G401 (cell line): ENCODE data around the gene PLXNA4. TPM values are rescaled to one million over a fixed set of nuclear protein-coding genes. Genes with fewer than 3 reads are reported as not detected.

ENCODE experiments used
- DNase-seq: peaks from one replicate; pipeline ENCODE4 v3.0.0-alpha.2; 2015; ENCODE audit warnings: low spot score
- in situ Hi-C: cut with HindIII; loops from 2 replicates; pipeline ENCODE4 v1.10.0; 2016; ENCODE audit warnings: low sequenced_read_pairs, mixed read lengths
- total RNA-seq: library from RNA; depleted of rRNA; stranded (reverse); fragments of >200 nt; shearing (Covaris generic); gene quantifications from 2 replicates; pipeline ENCODE4 v1.2.3, GENCODE V29; 2014

Gene PLXNA4
- total RNA-seq, 1 experiment from 2014 or later: under 0.01 TPM

DNA sequence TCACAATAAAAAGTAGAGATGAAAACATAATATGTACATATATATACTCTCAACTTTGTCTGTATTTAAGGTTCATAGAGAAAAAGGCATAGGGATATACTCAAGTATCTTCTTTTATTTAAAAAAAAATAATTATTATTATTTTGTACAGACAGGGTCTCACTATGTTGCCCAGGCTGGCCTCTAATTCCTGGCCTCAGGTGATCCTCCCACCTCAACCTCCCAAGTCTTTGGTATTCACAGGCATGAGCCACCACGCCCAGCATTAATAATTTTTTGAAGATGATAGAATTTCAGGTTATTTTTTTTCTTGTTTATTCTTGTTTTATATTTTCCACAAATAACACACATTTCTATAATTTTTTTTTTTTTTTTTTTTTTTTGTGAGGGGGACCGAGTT is 113.8 kb downstream of the PLXNA4 start:
- no peak for DNase-seq
- in situ Hi-C loops: no loop called here

DNA sequence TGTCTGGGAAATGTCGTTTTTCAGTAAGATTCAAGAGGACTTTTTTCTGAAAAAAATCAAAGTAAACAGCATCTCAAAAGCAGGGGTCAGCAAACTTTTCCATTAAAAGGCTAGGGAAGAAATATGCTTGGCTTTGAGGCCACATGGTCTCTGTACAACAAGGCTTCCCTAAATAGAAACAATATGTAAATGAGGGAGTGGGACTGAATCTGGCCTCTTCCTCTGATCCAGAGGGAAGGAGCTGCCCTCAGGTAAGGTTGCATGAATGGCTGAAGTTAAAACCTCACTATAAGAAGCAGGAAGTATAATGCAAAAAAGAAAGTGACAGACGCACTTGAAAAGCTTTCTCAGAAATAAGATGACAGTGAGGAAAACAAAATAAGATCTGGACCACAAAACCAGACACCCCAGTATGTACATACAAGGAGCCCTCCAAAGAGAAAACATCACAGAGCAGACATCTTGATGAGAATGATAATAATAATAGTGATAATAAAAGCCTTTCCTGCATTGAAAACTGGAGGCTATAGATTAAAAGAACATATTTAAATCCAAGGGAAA is 115.2 kb downstream of the PLXNA4 start:
- in situ Hi-C loops: no loop called here
- DNase-seq: no peak

DNA sequence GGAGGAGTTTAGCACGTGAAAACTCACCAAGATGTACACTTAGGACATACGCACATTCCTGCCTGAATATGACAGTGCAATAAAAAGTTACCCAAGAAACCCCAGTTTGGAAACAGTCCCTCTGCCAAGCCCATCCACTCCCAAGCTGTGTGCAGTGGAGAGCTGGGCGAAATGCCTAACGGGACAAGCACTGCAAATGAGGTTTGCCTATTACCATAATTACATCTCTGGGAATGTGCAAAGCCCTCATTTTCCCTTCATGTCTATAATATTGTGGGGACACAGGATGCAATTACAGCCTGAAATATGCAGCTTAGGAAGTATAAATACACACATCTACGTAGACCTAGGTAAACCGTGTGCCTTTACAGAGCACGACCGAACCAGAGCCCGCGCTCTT is 117.5 kb downstream of the PLXNA4 start:
- in situ Hi-C loops: no loop called here
- DNase-seq: no peak

DNA sequence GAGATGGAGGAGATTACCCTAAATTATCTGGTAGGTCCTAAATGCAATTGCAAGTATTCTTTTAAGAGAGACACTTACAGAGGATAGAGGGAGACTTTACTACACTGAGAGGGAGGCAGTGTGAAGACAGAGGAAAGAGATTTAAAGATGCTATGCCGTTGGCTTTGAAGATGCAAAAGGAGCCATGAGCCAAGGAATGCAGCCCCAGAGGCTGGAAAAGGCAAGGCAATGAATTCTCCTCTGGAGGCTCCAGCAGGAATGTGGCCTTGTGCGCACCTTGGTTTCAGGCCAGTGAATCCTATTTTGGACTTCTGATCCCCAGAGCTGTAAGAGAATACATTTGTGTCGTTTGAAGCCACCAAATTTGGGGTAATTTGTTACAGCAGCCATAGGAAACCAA is 118.6 kb downstream of the PLXNA4 start:
- in situ Hi-C loops: no loop called here
- DNase-seq: no peak

DNA sequence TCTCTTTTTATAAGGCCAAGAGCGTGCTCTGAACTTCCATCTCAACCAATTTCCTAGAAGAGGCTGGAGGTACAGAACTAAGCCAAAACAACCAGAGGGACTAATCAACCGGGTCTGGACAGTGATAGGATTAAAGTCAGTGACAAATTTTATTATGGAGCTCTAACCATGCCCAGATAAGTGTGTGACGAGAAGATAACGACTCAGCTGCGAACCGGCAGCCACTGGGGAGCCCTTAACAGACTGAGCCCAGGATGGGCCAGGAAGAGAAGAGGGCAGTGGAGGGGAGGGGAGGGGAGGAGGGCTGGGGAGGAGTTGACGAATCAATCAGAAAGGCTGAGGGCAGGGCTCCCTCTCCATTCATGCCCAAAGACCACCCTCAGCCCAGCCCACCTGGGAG is 119.9 kb downstream of the PLXNA4 start:
- no peak for DNase-seq
- in situ Hi-C loops: no loop called here

DNA sequence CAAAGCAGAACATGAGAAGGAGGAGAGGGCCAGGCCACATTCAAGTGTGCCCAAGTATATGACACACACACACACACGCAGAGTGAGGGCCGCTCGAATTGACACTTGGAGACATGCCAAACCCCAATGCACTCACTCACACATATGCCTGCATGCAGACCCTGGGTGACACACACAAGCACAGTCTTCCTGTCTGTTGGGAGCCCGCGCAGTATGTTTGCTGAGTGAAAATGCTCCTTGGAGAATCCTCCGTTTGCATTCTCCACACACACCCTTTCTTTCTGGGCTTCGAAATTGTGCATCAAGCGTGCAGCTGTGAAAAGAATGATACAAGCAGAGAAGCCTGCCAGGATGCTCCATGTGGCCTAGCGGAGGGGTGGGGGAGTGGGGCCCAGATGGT is 120.9 kb downstream of the PLXNA4 start:
- in situ Hi-C loops: no loop called here
- no peak for DNase-seq

DNA sequence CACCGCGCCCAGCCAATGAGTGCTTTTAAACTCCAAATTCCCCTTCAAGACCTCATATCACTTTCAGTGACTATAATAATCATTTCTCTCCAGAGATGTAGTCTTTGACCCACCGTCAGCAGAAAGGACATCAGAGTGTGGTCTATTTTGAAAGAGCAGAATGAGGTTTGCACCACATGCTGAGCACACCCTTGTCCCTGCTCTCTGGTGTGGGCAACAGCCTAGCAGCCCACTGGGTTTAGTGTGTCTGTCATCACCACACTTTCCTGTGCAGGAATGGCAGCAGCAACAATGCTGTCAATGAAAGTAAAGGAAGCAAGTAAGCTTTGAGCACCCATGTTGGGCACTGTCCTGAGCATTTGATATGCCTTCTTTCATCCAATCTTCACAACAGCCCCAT is 122.4 kb downstream of the PLXNA4 start:
- in situ Hi-C loops: no loop called here
- DNase-seq: no peak

DNA sequence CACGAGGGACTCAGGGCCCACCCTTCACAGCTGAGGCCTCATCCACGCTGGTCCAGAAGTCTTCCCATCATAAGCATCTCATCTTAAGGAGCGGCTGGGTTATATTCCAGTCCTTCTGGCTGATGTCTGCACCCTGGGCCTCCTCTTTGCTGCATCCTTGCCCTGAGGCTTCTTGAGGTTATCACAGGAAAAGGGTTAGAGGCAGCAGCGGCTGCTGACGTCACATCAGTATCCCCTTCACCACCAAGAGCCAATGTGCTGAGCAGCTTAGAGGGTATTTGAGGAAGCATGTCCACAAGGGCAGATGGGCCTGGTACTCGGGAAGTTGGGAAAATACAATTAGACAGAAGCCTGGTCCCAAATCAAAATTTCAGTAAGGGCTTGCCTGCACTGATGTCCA is 125.1 kb downstream of the PLXNA4 start:
- in situ Hi-C loops: no loop called here
- no peak for DNase-seq

DNA sequence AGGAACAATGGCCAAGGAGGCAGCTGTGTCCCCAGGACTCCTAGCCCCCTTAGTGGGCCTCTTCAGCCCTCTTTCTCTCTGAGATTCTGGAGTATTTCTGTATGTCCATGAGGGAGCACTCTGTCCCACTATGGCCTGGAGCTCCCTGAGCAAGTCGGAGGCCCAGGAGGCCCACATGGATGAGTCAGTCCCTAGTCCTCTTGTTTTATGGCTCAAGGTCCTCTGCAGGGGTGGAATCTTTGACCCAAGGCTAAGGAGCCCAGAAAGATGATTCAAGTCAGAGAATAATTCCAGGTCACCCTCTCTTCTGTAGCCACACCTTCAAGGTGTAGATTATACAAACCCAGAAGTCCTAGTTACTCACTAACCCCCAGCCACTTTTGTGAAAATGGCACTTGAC is 125.6 kb downstream of the PLXNA4 start:
- no peak for DNase-seq
- in situ Hi-C loops: no loop called here

DNA sequence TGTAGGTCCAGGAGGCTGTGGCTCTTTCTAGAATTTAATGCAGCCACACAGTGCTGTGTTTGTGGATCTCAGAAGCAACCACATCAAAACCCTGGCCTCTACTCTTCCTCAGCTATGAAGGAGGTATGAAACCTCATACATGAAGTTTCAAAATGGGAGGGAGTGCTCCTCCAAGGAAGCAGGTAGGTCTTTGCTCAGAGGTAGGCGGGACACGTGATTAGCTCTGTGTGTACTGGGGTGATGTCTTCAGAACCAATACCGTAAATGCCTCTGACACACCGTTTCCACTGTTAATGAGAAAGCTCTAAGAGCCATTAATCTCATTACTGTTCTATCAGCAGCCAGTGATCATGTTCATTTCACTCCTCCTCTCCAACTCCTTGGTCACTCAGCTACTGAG is 126.1 kb downstream of the PLXNA4 start:
- DNase-seq: no peak
- in situ Hi-C loops: no loop called here

DNA sequence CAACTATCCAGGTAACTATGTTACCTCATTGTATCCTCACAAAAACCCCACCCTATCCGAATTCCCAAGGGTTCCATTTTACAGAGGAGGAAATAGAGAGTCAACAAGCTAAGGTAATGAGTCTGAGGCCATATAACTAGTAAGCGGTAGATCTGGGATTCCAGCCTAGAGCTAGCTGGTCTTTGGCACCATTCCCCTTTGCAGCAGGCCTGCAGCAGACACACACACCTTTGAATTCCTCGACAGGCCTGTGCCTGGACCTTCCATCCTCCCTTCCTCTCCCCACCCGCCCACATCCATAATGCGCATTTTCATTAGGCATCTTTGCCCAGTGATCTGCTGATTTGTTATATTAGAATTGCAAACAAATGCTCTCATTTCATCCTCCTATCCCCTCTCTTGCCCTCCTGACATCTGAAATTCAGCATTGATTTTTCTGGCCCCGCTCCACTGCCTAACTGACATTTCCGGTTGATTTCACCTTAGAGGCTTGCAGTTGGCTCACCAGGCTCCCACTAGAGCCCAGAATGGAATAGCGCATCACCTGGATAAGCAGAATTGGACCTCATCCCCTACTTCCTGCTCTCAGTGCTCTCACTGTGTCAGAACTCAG is 129.5 kb downstream of the PLXNA4 start:
- DNase-seq: peak; percentile 69
- in situ Hi-C loops: no loop called here

DNA sequence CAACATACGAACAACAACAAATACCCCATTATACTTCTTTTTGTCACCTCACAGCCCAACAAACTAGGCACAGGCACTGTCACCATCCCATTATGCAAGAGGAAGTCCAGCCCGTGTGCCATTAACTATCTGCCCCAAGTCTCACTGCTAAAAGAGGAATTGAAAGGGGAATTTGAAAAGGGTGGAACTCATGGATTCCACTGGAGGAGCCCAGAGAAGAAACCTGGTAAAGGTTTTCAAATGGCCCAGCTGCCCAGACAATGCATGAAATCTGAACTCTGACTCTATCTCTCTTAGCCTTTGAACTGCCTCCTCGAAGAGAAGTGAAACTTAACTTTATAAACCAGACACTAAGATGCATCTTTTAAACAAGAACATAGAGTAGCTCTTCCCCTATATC is 130.0 kb downstream of the PLXNA4 start:
- in situ Hi-C loops: no loop called here
- DNase-seq: no peak

DNA sequence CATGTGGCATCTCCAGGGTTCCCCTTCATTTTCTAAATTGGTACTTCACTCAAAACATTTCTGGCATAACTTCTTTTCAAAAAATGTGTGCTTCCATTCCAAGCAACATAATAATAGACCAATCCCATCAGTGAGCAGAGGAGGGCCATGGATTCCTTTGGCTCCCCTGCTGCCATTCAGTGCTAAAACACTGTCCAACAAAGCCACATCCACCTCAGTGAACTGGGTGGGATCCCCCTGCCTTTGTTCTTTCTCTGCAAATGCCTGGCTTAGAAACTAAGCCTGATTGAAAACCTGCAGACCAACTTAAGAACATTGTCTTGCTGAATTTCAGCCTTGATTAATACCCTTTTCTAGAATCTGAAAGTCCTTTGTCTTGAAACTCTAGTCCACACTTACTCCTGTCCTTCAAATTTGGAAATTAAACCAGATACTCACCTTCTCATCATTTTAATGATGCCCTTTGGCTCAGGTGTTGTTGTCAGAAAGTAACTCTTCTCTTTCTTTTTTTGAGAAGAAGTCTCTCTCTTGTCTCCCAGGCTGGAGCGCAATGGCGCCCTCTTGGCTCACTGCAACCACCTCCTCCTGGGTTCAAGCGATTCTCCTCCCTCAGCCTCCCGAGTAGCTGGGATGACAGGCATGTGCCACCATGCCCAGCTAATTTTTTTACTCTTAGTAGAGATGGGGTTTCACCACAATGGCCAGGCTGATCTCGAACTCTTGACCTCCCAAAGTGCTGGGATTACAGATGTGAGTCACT is 132.3 kb downstream of the PLXNA4 start:
- in situ Hi-C loops: no loop called here
- DNase-seq: no peak

DNA sequence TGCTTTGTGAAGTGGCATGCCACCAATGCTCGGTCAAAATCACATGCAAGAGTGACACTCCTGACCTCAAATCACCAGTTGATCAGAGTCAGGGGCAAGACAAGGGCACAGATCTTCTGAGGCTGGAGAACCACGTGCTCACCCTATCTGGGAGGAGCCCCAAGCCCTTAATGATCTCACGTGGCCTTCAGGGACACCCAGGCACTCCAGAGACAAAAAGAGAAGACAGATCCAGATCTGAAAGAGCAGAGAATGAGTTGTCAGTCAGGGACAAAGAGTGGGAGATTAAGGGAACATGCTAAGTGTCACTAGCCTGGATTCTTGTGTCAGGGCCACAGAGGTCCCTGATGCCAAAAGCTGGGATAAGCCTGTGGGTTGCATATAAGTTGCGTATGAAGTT is 134.3 kb downstream of the PLXNA4 start:
- no peak for DNase-seq
- in situ Hi-C loops: no loop called here

DNA sequence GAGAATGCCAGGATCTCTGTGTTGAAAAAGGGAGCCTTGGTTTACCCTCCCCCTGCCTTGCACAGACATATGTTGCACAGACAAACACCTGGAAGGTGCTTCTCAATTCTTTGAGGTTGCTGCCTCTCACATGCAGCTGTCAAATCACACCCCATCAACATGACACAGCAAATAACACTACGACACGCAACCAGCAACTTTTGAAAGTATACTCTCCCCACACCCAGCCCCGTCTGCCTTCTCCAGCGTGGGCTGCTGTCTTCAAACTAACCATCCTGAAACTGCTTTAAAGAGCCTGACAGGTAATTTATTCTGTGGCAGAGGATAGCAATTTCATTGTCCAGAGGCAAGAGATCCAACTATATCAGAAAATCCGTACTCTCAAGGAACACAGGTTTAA is 136.1 kb downstream of the PLXNA4 start:
- in situ Hi-C loops: no loop called here

DNA sequence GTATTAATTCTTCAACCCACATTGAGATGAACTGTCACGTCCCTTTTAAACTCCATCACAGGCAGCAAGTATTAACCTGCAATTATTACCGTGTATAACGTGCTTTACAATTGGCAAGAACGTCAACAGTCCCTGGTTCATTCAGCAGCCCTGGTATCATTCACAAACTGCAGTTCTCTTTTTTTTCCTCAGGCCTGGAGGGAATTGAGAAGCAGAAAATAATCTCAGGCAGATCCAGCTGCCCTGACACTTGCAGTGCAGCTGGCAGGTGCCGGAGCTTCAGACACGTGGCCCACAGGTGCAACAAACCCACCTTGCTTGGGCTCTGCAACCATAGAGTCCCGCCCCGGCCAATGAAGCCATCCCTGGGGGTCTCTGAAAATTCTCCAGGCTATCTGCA is 137.3 kb downstream of the PLXNA4 start:
- in situ Hi-C loops: no loop called here
- no peak for DNase-seq

More for the DNA sequence above, 136.1 kb downstream of the PLXNA4 start:
- no peak for DNase-seq

DNA sequence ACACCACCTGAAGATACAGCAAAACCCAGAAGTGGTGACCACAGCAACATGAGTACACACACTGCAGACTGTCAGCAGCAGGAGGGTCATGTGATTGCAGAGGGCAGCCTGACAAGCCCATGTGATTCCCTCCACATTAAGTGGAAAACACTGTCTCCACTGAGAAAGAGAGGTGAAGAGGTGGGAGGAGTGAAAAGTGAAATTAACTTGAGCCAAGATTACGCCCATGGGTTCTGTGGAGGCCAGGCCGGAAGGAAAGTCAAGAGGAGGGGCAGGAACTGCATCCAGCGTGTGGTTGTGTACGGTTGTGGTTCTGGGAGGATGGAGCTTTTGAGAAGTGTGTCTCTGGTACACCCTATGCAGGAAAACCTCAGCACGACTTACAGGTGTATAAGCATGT is 138.5 kb downstream of the PLXNA4 start:
- DNase-seq: no peak
- in situ Hi-C loops: no loop called here

DNA sequence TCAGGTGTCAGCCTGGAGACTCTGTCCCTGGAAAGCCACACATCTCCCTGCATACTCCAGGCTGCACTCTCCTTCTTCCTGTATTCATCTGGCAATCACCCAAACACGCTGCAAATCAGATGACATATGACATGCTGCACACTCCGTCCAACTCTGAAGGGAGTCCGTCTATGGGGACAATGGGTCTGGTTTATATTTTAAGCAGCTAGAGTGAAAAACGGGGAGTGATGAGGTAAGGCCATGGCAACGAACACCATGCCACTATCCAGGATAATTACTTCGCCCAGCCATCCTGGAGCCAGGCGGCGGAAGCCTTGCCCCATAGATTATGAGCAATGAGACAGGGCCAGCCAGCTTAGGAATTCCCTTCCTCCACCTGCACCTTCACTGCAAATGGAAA is 140.1 kb downstream of the PLXNA4 start:
- DNase-seq: peak; percentile 41
- in situ Hi-C loops: no loop called here

DNA sequence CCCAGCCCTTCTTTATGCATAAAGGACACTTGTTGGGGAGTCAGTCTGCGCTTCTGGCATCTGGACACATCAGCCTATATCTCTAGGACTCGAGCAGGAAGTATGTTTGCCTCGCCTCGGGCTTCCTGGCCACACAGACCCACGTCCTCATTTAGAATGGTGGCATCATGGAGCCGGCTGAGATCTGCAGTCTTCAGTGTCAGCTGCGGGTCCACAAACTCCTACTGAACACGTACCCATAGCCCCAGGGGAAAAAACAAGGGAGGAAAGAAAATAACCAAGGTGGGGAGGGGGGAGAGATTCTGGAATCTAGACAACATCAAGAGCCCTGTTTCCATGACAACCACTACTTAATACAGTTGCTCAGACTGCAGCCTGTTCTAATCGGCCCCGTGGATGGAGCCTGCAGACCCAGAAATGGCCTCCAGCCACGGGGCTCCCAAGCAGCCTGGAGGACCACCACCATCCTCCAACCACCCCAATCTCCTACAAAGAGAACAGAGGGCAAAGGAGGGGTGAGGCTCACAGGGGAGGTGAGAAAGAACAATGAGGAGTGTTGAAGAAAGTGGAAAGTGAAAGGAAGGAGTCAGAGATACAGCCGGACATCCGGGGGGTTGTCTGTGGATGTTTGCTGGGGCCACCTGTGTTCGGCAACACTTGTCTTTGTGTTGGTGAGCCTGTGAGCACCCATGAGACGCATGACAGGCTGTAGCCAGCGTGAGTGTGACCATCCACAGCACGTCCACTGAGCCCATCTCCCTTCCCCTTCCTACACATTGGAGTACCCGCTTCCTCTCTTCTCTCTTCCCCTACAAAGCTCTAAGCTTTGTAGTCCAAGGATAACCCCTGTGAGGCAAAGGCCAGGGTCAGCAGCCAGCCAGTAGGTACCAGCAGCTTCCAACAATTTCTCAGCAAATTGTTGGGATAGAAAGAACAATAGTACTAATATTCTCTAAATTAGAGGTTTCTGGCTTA is 141.0 kb downstream of the PLXNA4 start:
- DNase-seq: no peak
- in situ Hi-C loops: no loop called here

DNA sequence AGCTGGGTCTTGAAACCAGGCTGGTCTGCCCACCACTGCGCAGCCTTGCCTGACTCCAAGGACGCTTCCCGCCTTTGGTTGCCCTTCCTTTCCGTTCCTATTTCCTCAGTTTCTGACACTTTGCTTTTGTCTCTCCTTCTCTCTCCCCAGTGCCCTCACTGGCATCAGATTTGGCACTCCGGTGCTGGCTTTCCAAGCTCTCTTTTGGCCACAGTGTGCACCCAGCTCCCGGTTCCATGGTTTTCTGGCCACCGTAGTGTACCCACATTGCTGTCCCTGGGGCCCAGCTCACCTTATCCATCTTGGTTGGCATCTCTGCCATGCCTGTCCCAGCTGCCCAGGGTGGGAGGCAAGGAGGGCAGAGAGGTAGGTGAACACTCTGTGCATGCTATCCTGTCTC is 142.2 kb downstream of the PLXNA4 start:
- in situ Hi-C loops: no loop called here
- no peak for DNase-seq
